Cardiac muscle cell (in vitro differentiated cells and primary cell): ENCODE measurements around the gene VAT1L. TPM values are rescaled to one million over a fixed set of nuclear protein-coding genes. Genes with fewer than 3 reads are reported as not detected.

Experiments
- DNase-seq, 2 donors: peaks; one replicate each; pipeline versions ENCODE4 v3.0.0 to v3.0.0-alpha.2; 2010 to 2017; ENCODE audit warnings: low read depth in 1 of 2, low spot score in 1 of 2
- H3K27ac ChIP-seq: fragments of 200-600 bp; sonication (generic); 2 replicates; pipeline ENCODE4 v1.5.1; 2016
- H3K27me3 ChIP-seq: fragments of 200-600 bp; sonication (generic); 2 replicates; pipeline ENCODE4 v1.6.0; 2016; ENCODE audit warnings: control low read depth
- H3K36me3 ChIP-seq: fragments of 200-600 bp; sonication (generic); 2 replicates; pipeline ENCODE4 v1.5.1; 2016; ENCODE audit warnings: control low read depth
- H3K4me1 ChIP-seq: fragments of 200-600 bp; sonication (generic); 2 replicates; pipeline ENCODE4 v1.8.1; 2017; ENCODE audit warnings: low read depth, mild to moderate bottlenecking, mixed run types
- H3K4me3 ChIP-seq: fragments of 200-600 bp; sonication (generic); 2 replicates; pipeline ENCODE4 v1.5.1; 2016; ENCODE audit warnings: mild to moderate bottlenecking
- H3K9me3 ChIP-seq: fragments of 200-600 bp; sonication (generic); 2 replicates; pipeline ENCODE4 v1.5.1; 2017; ENCODE audit warnings: low read depth, mild to moderate bottlenecking, control low read depth
- polyA plus RNA-seq: library from polyadenylated mRNA; unstranded; fragments of >200 nt; fragmentation: Nextera tagmentation; extraction: Ambion mirVana; gene quantifications from 2 replicates; pipeline ENCODE4 v1.2.1, GENCODE V29; 2016
- total RNA-seq: library from RNA; depleted of rRNA; stranded (reverse); fragments of >200 nt; gene quantifications from 2 replicates; pipeline ENCODE4 v1.2.3, GENCODE V29; 2016
- TF ChIP-seq, protein P1 (sequence below): IDR thresholded peaks from 2 replicates; pipeline ENCODE4 v1.5.1; 2012; ENCODE audit warnings: low read depth, mild to moderate bottlenecking, low read length

The VAT1L gene
- total and polyA plus RNA-seq, 2 experiments from 2014 or later: 1.5 to 2.4 TPM

- no peaks in the 10 kb centered on the region for H3K36me3 ChIP-seq
- no peak overlapping the region for H3K27ac ChIP-seq
- H3K27me3 ChIP-seq: no peaks in the 10 kb centered on the region
- H3K9me3 ChIP-seq: no peaks in the 10 kb centered on the region
- H3K4me3 ChIP-seq: no peak overlapping the region
- TF ChIP-seq, protein P1, sequence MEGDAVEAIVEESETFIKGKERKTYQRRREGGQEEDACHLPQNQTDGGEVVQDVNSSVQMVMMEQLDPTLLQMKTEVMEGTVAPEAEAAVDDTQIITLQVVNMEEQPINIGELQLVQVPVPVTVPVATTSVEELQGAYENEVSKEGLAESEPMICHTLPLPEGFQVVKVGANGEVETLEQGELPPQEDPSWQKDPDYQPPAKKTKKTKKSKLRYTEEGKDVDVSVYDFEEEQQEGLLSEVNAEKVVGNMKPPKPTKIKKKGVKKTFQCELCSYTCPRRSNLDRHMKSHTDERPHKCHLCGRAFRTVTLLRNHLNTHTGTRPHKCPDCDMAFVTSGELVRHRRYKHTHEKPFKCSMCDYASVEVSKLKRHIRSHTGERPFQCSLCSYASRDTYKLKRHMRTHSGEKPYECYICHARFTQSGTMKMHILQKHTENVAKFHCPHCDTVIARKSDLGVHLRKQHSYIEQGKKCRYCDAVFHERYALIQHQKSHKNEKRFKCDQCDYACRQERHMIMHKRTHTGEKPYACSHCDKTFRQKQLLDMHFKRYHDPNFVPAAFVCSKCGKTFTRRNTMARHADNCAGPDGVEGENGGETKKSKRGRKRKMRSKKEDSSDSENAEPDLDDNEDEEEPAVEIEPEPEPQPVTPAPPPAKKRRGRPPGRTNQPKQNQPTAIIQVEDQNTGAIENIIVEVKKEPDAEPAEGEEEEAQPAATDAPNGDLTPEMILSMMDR: no peak
- H3K4me1 ChIP-seq: no peaks in the 10 kb centered on the region
- no peak for DNase-seq
Measured at GRCh38 chr16:78001451-78002025, 213.2 kb downstream of the VAT1L start.

DNA sequence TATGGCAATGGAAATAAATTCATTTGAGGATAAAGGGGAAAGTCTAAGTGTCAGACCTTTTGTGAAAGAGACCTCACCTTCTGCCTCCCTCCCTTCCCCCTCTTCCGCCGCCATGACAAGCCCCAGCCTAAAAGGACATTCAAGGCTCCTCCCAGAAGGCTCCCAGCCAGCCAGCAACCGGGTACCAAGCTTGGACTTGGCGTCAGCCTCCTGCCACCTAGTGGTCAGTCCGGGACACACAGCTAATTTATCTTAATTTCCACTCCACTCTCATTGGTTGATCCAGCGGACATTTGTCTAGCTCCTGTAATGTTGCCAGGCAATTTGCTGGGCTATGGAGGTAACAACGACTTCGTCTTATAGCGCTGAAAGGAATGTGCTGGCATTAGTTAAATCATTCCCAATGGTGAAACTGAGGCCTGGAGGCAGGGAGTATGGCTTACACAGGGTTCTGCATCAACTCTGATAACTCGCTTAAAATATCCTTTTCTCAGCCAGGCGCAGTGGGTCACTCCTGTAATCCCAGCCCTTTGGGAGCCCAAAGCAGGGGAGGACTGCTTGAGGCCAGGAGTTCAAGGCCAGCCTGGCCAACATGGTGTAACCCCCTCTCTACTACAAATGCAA is 214.7 kb downstream of the VAT1L start:
- Histone ChIP-seq H3K27ac (no peak overlapping the region), H3K4me3 (no peak overlapping the region), H3K27me3 (no peaks in the 10 kb centered on the region), H3K9me3 (no peaks in the 10 kb centered on the region), H3K36me3 (no peaks in the 10 kb centered on the region), H3K4me1 (no peaks in the 10 kb centered on the region)
- DNase-seq: peak; percentile 85 to 88
- TF ChIP-seq, protein P1: peak; percentile 85

- no peak overlapping the region for H3K4me3 ChIP-seq
- DNase-seq: no peak
- H3K27ac ChIP-seq: no peak overlapping the region
- H3K27me3 ChIP-seq: no peaks in the 10 kb centered on the region
- TF ChIP-seq, protein P1: no peak
- no peaks in the 10 kb centered on the region for H3K36me3 ChIP-seq
- H3K4me1 ChIP-seq: no peaks in the 10 kb centered on the region
- H3K9me3 ChIP-seq: no peaks in the 10 kb centered on the region
Measured at GRCh38 chr16:78004517-78004916, 216.2 kb downstream of the VAT1L start.

GRCh38 chr16:78005881-78006280 is 217.5 kb downstream of the VAT1L start:
- TF ChIP-seq, protein P1: no peak
- Histone ChIP-seq H3K27ac (no peak overlapping the region), H3K36me3 (no peaks in the 10 kb centered on the region), H3K4me1 (no peaks in the 10 kb centered on the region), H3K9me3 (no peaks in the 10 kb centered on the region), H3K27me3 (no peaks in the 10 kb centered on the region), H3K4me3 (no peak overlapping the region)
- DNase-seq: peak in 1 of 2 donors; percentile 4

DNA sequence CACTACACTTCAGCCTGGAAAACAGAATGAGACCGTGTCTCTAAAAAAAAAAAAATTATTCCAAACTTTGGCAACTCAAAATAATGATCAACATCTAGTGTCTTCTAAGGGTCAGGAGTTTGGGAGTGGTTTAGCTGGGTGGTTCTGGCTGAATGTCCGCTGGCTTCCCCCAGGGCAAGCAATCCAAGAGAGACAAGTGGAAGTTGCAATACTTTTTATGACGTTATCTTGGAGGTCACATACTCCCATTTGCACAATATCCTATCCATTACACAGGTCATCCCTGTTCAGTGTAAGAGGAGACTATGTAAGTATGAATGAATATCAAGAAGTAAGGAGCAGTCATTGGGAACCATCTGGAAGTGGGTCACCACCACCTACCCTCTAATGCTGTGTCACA is 218.8 kb downstream of the VAT1L start:
- Histone ChIP-seq H3K27ac (no peak overlapping the region), H3K27me3 (peaks cover 4% of the 10 kb centered on the region), H3K4me1 (no peaks in the 10 kb centered on the region), H3K36me3 (no peaks in the 10 kb centered on the region), H3K9me3 (no peaks in the 10 kb centered on the region), H3K4me3 (no peak overlapping the region)
- DNase-seq: no peak
- TF ChIP-seq, protein P1: no peak
